HepG2 (cell line): ENCODE results near the gene NAA15. TPM values are rescaled to one million over a fixed set of nuclear protein-coding genes. Genes with fewer than 3 reads are reported as not detected.

Source experiments
- ATF3 ChIP-seq: sonication (generic); formaldehyde crosslinking; IDR thresholded peaks from 2 replicates; pipeline ENCODE4 v1.4.0; 2020; ENCODE audit warnings: missing genetic modification reagents
- ATF7-NPFF ChIP-seq: sonication (generic); formaldehyde crosslinking; IDR thresholded peaks from 2 replicates; pipeline ENCODE4 v1.8.1; 2023; ENCODE audit warnings: mild to moderate bottlenecking, low read depth, missing genetic modification reagents, moderate library complexity
- CENPX ChIP-seq: sonication (generic); formaldehyde crosslinking; IDR thresholded peaks from 2 replicates; pipeline ENCODE4 v1.9.0; 2021; ENCODE audit warnings: mild to moderate bottlenecking, missing genetic modification reagents, moderate library complexity
- CHD2 ChIP-seq: IDR thresholded peaks from 2 replicates; pipeline ENCODE4 v1.6.1; 2011; ENCODE audit warnings: low read depth, low read length, improper control_type of control experiment
- FOXC1 ChIP-seq: sonication (generic); formaldehyde crosslinking; IDR thresholded peaks from 2 replicates; pipeline ENCODE4 v1.8.0; 2022; ENCODE audit warnings: mild to moderate bottlenecking, missing genetic modification reagents, borderline replicate concordance
- KIAA2018 ChIP-seq: sonication (generic); formaldehyde crosslinking; IDR thresholded peaks from 2 replicates; pipeline ENCODE4 v1.5.0; 2020; ENCODE audit warnings: mild to moderate bottlenecking, missing genetic modification reagents, borderline replicate concordance
- TCF12 ChIP-seq, 2 experiments: fragments of 450-650 bp in 1 of 2; sonication (generic) in 1 of 2; formaldehyde crosslinking in 1 of 2; IDR thresholded peaks; 2 replicates each; pipeline versions ENCODE4 v1.6.1 to v1.8.0; 2017 to 2022; ENCODE audit warnings: antibody characterized with exemption in 1 of 2, mild to moderate bottlenecking in 1 of 2, missing genetic modification reagents in 1 of 2, moderate library complexity in 1 of 2
- TFAP4 ChIP-seq: sonication (generic); IDR thresholded peaks from 2 replicates; pipeline ENCODE4 v1.6.1; 2016; ENCODE audit warnings: low read depth, borderline replicate concordance
- ZNF12 ChIP-seq: sonication (generic); formaldehyde crosslinking; IDR thresholded peaks from 2 replicates; pipeline ENCODE4 v1.5.0; 2020; ENCODE audit warnings: missing genetic modification reagents
- ZNF274 ChIP-seq: sonication (generic); formaldehyde crosslinking; IDR thresholded peaks from 2 replicates; pipeline ENCODE4 v1.5.1; 2020; ENCODE audit warnings: mild to moderate bottlenecking, missing genetic modification reagents
- ZNF546 ChIP-seq: sonication (generic); formaldehyde crosslinking; conservative IDR thresholded peaks from 2 replicates; pipeline ENCODE4 v1.8.1; 2023; ENCODE audit warnings: mild to moderate bottlenecking, missing genetic modification reagents
- ZNF614 ChIP-seq: IDR thresholded peaks from 2 replicates; pipeline ENCODE4 v1.6.1; 2018; ENCODE audit warnings: missing biosample characterization, missing genetic modification reagents, inconsistent platforms, borderline replicate concordance
- ZNF720 ChIP-seq: sonication (generic); formaldehyde crosslinking; IDR thresholded peaks from 2 replicates; pipeline ENCODE4 v1.4.0; 2020; ENCODE audit warnings: missing genetic modification reagents
- ZNF816 ChIP-seq: sonication (generic); formaldehyde crosslinking; IDR thresholded peaks from 2 replicates; pipeline ENCODE4 v1.8.0; 2022; ENCODE audit warnings: missing genetic modification reagents, mild to moderate bottlenecking, borderline replicate concordance
- ZSCAN20 ChIP-seq: sonication (generic); formaldehyde crosslinking; IDR thresholded peaks from 2 replicates; pipeline ENCODE4 v1.4.0; 2020; ENCODE audit warnings: missing genetic modification reagents, mild to moderate bottlenecking, borderline replicate concordance
- ZSCAN21 ChIP-seq: sonication (generic); formaldehyde crosslinking; IDR thresholded peaks from 2 replicates; pipeline ENCODE4 v1.8.0; 2022; ENCODE audit warnings: mild to moderate bottlenecking, missing genetic modification reagents, moderate library complexity, borderline replicate concordance
- polyA plus RNA-seq, 8 experiments: library from polyadenylated mRNA; depleted of rRNA in 3 of 8; stranded (reverse) in 7 of 8; unstranded in 1 of 8; fragments of >200 nt; fragmentation: Illumina TruSeq in 4 of 8; extraction: Trizol in 4 of 8; gene quantifications; 2 replicates each; pipeline versions ENCODE4 v1.2.1 to v1.2.3, GENCODE V29; 2011 to 2016; ENCODE audit warnings: low read depth in 4 of 8, missing spikeins in 1 of 8, mixed read lengths in 1 of 8; ENCODE audit not compliant: insufficient read depth in 1 of 8
- total RNA-seq, 5 experiments: library from RNA; depleted of rRNA; stranded (reverse); fragments of >200 nt; fragmentation: Illumina TruSeq; extraction: Trizol; gene quantifications; 2 replicates each; pipeline ENCODE4 v1.2.3, GENCODE V29; 2016; ENCODE audit warnings: low read depth in 1 of 5
- TF ChIP-seq, protein P1 (sequence below): sonication (generic); formaldehyde crosslinking; IDR thresholded peaks from 2 replicates; pipeline ENCODE4 v1.9.0; 2021; ENCODE audit warnings: missing genetic modification reagents, borderline replicate concordance
- TF ChIP-seq, protein P2 (sequence below): sonication (generic); formaldehyde crosslinking; IDR thresholded peaks from 2 replicates; pipeline ENCODE4 v1.4.0; 2020; ENCODE audit warnings: mild to moderate bottlenecking, missing genetic modification reagents

Gene NAA15
- total and polyA plus RNA-seq, 2 of the 13 experiments (the other 11 are each of a cell fraction or from before 2014, with no cell fraction given): 6.2 to 50.2 TPM

DNA sequence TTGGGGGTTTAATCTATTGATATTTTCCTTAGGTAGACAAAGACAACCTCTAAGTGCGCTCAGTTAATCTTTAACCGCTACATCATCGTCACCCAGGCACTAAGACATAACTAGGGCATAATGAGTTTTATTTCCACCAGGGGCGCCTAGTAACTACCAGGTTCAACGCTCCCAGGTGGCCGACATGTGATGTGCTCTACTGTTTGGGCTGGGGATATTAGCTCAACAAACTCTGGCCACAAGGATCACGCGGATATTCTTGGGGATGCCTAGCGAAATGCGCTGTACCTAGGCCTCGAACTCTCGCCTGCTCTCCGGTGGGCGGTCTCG is 151.7 kb downstream of the NAA15 start (continued):
- no peak for TF ChIP-seq KIAA2018 (CRISPR knock-in tag)
- TF ChIP-seq ATF3 (CRISPR knock-in tag): no peak
- TF ChIP-seq CENPX (CRISPR knock-in tag): no peak
- TF ChIP-seq, protein P1, sequence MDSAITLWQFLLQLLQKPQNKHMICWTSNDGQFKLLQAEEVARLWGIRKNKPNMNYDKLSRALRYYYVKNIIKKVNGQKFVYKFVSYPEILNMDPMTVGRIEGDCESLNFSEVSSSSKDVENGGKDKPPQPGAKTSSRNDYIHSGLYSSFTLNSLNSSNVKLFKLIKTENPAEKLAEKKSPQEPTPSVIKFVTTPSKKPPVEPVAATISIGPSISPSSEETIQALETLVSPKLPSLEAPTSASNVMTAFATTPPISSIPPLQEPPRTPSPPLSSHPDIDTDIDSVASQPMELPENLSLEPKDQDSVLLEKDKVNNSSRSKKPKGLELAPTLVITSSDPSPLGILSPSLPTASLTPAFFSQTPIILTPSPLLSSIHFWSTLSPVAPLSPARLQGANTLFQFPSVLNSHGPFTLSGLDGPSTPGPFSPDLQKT (CRISPR knock-in tag): no peak
- TF ChIP-seq, protein P2, sequence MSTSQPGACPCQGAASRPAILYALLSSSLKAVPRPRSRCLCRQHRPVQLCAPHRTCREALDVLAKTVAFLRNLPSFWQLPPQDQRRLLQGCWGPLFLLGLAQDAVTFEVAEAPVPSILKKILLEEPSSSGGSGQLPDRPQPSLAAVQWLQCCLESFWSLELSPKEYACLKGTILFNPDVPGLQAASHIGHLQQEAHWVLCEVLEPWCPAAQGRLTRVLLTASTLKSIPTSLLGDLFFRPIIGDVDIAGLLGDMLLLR (CRISPR knock-in tag): 0 out of 2 replicates have a peak, but pooled peaks have one; percentile 22
- no peak for TF ChIP-seq TCF12 (IDR thresholded peaks at IDR 0.05)
- TF ChIP-seq TCF12 (CRISPR knock-in tag; IDR thresholded peaks at IDR 0.05): peak; percentile 21
- TF ChIP-seq ZSCAN20 (CRISPR knock-in tag): no peak
- no peak for TF ChIP-seq TFAP4
- no peak; the same call in 1 of the 2 replicates for TF ChIP-seq ZNF614 (CRISPR knock-in tag)
- no peak for TF ChIP-seq CHD2
- TF ChIP-seq ZNF816 (CRISPR knock-in tag): peak; percentile 35; the same call in 1 of the 2 replicates
- no peak for TF ChIP-seq FOXC1 (CRISPR knock-in tag)
- TF ChIP-seq ATF7-NPFF (CRISPR knock-in tag): no peak
- TF ChIP-seq ZNF274 (CRISPR knock-in tag): no peak
- TF ChIP-seq ZNF720 (CRISPR knock-in tag): no peak
- TF ChIP-seq ZSCAN21: 0 out of 2 replicates have a peak, but pooled peaks have one; percentile 14
- TF ChIP-seq ZNF12: no peak
- TF ChIP-seq ZNF546 (CRISPR knock-in tag): no peak
